GM10847 (cell line): Measurements from ENCODE around the gene BPIFB2.

Experiments used
- POLR2A ChIP-seq: IDR thresholded peaks from 2 replicates; pipeline ENCODE4 v1.6.1; 2011; ENCODE audit not compliant: insufficient read length; ENCODE audit errors: extremely low read depth

Gene BPIFB2

GRCh38 chr20:33020278-33021161 is 13.0 kb downstream of the BPIFB2 start:
- TF ChIP-seq POLR2A, result no peak

- no peak for TF ChIP-seq POLR2A
Observed at GRCh38 chr20:33021879-33022278, 14.4 kb downstream of the BPIFB2 start.

- TF ChIP-seq POLR2A, result no peak
Observed at GRCh38 chr20:33022289-33022688, 14.8 kb downstream of the BPIFB2 start.

GRCh38 chr20:33022694-33023438 is 15.4 kb downstream of the BPIFB2 start:
- no peak for TF ChIP-seq POLR2A

GRCh38 chr20:33023439-33024242 is 16.1 kb downstream of the BPIFB2 start:
- no peak for TF ChIP-seq POLR2A

- TF ChIP-seq POLR2A, result no peak
Observed at GRCh38 chr20:33024243-33024560, 16.7 kb downstream of the BPIFB2 start.

GRCh38 chr20:33024609-33025317 is 17.3 kb downstream of the BPIFB2 start:
- TF ChIP-seq POLR2A, result no peak

- no peak for TF ChIP-seq POLR2A
Observed at GRCh38 chr20:33025318-33025876, 17.9 kb downstream of the BPIFB2 start.

- TF ChIP-seq POLR2A, result no peak
Observed at GRCh38 chr20:33026072-33026778, 18.7 kb downstream of the BPIFB2 start.

GRCh38 chr20:33026779-33027759 is 19.6 kb downstream of the BPIFB2 start:
- no peak for TF ChIP-seq POLR2A

GRCh38 chr20:33027769-33028751 is 20.6 kb downstream of the BPIFB2 start:
- no peak for TF ChIP-seq POLR2A

GRCh38 chr20:33028875-33029274 is 21.4 kb downstream of the BPIFB2 start:
- no peak for TF ChIP-seq POLR2A
